ENCODE measurements around the gene NAP1L1.

The NAP1L1 gene

GRCh38 chr12:76083246-76083903 lies 1.1 kb downstream of the NAP1L1 start:
- no peak for DNase-seq

GRCh38 chr12:76081909-76082308 lies 2.6 kb downstream of the NAP1L1 start:
- no peak for DNase-seq

GRCh38 chr12:76080729-76081415 lies 3.6 kb downstream of the NAP1L1 start:
- DNase-seq, result no peak

- DNase-seq, result no peak
These were observed 4.3 kb downstream of the NAP1L1 start for GRCh38 chr12:76080017-76080728.

GRCh38 chr12:76078748-76079147 lies 5.7 kb downstream of the NAP1L1 start:
- DNase-seq, result no peak

GRCh38 chr12:76075448-76075847 lies 9.0 kb downstream of the NAP1L1 start:
- DNase-seq, result no peak

- no peak for DNase-seq
These were observed 9.7 kb downstream of the NAP1L1 start for GRCh38 chr12:76074701-76075336.

GRCh38 chr12:76073561-76073960 lies 10.9 kb downstream of the NAP1L1 start:
- no peak for DNase-seq

- no peak for DNase-seq
These were observed 11.9 kb downstream of the NAP1L1 start for GRCh38 chr12:76072568-76072967.

GRCh38 chr12:76069339-76069738 lies 15.1 kb downstream of the NAP1L1 start:
- DNase-seq, result no peak

- DNase-seq, result no peak
These were observed 18.6 kb downstream of the NAP1L1 start for GRCh38 chr12:76065917-76066316.

GRCh38 chr12:76064904-76065303 lies 19.6 kb downstream of the NAP1L1 start:
- DNase-seq, result no peak

GRCh38 chr12:76060111-76060510 lies 24.4 kb downstream of the NAP1L1 start:
- DNase-seq, result no peak

- no peak for DNase-seq
These were observed 27.2 kb downstream of the NAP1L1 start for GRCh38 chr12:76057326-76057725.

- no peak for DNase-seq
These were observed 29.1 kb downstream of the NAP1L1 start for GRCh38 chr12:76055393-76055792.

GRCh38 chr12:76049575-76050251 lies 34.8 kb downstream of the NAP1L1 start:
- DNase-seq, result no peak

- DNase-seq, result no peak
These were observed 36.7 kb downstream of the NAP1L1 start for GRCh38 chr12:76047742-76048141.

GRCh38 chr12:76047060-76047459 lies 37.4 kb downstream of the NAP1L1 start:
- no peak for DNase-seq

- DNase-seq, result no peak
These were observed 41.1 kb downstream of the NAP1L1 start for GRCh38 chr12:76043377-76043776.

- DNase-seq, result no peak
These were observed 42.3 kb downstream of the NAP1L1 start for GRCh38 chr12:76042147-76042546.

- DNase-seq, result no peak
These were observed 43.1 kb downstream of the NAP1L1 start for GRCh38 chr12:76041406-76041805.

GRCh38 chr12:76040461-76040860 lies 44.0 kb downstream of the NAP1L1 start:
- DNase-seq, result no peak

GRCh38 chr12:76038176-76038575 lies 46.3 kb downstream of the NAP1L1 start:
- DNase-seq, result no peak

Measured in stimulated activated CD4-positive, alpha-beta T cell treated with anti-CD3 and anti-CD28 coated beads, Interleukin-4, amount 100 ng/mL, for 1 hour (primary cell).